RKO (cell line): ENCODE measurements around the gene PRIM2.
"Not testable (repeated sequence)": the region's sequence is repeated elsewhere in the genome, so short reads cannot be mapped to it uniquely, and the experiment has no call there.

Source experiments
- DNase-seq: peaks from one replicate; pipeline ENCODE4 v3.0.0-alpha.2; 2016; ENCODE audit warnings: low spot score

The PRIM2 gene

DNA sequence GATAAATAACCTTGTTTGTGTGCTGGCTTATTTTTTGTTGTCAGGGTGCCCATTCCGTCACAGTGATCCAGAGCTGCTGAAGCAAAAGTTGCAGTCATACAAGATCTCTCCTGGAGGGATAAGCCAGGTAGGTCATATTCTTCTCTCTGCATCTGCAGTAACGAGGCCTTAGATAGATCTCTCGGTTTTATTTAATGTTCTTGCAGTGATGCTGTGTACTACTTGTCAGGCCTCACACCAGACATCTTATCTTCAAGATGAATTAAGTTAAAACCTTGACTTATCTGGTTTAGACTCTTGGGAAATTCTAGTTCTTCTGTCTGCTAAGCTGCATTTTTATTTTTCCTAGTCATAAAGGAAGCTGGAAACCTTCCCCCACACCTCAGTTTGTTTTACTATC lies 288.9 kb downstream of the PRIM2 start:
- not testable (repeated sequence) for DNase-seq

DNA sequence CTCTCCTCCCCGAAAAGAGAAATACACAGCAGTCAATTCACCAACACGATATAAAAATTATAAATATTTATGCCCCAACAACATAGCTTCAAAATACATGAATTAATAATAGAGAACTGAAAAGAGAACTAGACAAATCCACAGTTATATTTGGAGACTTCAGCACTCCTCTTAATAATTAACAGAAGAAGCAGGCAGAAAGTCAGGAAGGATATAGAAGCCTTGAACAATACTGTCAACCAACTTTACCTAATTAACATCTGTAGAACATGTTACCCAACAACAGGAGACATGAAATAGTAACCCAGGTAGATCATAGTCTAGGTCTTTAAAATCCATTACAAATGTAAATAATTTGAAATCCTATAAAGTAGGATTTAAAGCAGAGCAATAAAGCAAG lies 293.2 kb downstream of the PRIM2 start:
- DNase-seq: not testable (repeated sequence)

GRCh38 chr6:57618959-57619358 lies 301.5 kb downstream of the PRIM2 start:
- not testable (repeated sequence) for DNase-seq

GRCh38 chr6:57631773-57632172 lies 314.3 kb downstream of the PRIM2 start:
- DNase-seq: not testable (repeated sequence)

DNA sequence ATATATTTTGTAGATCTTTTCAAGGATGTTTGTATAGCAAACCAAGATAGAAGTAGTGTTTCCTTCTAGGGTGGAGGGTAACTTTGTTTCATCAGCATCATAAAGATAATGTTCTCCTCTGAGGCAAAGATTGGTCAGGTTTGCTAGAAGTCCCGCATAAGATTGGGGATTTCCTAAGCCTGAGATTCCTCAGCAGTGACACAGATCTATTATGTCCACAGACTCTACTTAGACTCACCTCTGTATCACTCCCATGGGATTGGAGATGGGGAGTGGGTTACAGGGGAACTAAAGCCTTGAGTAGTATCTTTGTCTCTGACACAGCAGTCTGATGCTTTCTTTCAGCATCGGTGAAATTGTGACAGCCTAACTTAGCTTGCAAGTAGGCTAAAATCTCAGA lies 341.1 kb downstream of the PRIM2 start:
- not testable (repeated sequence) for DNase-seq

- not testable (repeated sequence) for DNase-seq
These were observed 342.4 kb downstream of the PRIM2 start for GRCh38 chr6:57659794-57660193.

DNA sequence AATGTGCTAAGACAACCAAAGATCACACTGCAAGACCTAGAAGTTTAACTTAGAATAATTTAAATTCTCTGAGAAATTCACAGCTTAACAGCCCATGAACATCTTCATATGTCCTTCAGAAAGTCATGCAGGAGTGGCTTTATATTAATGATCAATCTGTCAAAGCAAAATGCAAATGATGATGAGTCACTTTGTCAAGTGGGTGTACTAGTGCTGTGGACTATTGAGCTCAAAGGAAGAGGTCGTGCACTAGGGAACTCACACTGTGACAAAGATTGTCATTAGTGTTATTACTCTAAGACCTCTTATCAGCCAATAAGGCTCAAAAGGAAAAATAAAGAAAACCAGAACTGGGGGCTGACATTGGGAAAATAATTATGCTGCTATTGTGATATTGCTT lies 343.5 kb downstream of the PRIM2 start:
- DNase-seq: not testable (repeated sequence)

DNA sequence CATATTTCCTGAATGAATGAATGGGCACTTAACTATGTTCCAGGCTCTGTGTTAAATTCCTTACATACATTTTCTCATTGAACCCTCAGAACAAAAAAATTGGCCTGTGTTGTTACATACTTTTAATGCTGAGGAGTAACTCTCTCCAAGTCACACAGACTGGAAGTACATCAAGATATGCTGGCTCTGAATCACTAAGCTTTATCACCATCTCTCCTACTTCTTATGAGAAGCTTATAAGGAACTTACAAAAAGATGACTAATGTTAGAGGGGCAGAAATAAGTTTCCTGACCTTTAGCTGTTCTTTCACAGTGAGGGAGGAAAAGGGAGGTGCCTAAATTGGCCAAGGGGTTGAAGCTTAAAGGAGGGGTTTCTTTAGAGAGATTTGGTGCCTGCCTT lies 350.7 kb downstream of the PRIM2 start:
- not testable (repeated sequence) for DNase-seq

DNA sequence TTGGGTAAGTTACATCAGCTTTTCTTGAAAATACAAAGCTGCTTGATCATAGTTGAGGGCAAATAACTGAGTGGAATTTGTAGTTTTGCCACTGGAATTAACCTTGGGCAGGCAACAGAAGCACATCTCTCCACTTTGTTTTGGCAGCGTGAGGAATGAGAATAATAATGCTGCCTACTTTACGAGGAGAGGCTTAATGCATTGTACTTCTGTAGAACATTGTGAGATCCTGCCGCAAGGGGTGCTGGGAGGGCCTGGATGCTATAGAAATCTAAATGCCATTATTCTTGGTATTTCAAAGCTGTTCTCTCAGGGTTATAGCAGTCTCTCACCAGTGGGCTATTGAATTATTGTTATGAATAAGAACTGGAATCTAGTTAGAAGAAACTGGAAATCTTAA lies 353.8 kb downstream of the PRIM2 start:
- not testable (repeated sequence) for DNase-seq

DNA sequence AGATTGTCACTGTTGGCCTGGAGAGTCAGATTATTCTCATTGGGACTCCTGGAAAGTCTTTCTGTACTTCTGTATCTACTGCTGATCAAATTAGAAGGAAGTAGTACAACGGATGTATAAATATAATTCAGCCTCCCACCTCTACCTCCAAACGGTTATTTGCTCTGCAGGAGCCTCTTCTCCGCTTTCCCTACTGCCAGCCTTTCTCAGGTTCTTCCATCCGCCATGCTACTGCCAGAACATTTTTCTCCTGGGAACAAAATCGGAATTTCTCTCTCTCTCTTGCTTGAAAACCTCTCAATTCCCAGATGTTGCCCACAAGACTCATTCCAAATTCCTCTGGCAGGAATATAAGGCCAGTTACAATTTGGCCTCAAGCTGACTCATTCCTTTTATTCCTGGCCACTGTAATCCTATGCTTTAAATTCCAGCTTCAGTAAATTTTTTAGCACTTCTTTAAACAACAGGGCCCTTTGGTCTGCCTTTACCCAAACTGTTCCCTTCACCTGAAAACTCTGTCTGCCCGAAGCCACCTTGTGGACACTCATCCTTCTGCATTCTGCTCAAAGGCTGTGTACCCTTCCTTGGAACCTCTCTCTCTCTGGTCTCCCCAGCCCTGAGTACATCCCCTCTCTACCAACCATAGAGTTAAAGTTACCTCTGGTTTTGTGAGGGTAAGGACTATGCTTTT lies 354.7 kb downstream of the PRIM2 start:
- DNase-seq: not testable (repeated sequence)

DNA sequence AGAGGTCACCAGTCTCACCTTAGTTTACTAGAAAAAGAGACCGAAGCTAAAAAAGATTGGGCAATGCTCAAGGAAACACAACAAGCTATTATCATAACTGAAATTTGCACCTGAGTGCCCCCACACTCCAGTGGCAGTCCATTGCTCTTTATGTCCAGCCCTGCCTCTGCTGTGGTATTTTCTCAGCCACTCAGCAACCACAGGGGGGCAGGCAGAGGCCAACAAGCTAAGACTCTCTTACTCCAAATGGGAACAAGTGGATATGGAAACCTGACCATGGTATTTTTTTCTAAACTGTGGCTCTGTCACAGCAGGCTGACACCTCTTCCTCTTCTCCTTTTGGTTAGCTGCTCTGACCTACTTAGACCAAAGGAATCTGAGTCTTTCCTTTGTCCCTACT lies 355.9 kb downstream of the PRIM2 start:
- peak; percentile 23 for DNase-seq

DNA sequence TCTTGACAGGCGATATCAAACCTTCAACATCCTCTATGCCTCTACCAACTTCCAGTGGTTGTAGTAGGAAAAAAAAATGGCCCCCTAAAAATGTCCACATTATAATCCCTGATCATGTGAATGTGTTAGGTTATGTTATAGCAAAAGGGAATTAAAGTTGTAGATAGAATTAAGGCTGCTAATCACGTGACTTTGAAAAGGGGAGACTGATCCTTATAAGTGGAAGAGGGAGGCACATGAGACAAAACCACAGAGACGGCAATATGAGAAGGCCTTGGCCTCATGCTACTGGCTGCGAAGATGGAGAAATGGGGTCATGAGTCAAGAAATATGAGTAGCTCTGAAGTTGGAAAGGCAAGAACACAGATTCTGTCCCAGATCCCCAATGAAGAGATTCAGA lies 358.0 kb downstream of the PRIM2 start:
- not testable (repeated sequence) for DNase-seq

GRCh38 chr6:57696382-57696781 lies 379.0 kb downstream of the PRIM2 start:
- DNase-seq: not testable (repeated sequence)
